IPS-18c (cell line): ENCODE measurements around the gene MAGOH.

Source experiments
- H3K4me3 ChIP-seq: 2 replicates; pipeline ENCODE4 v1.7.0; 2013; ENCODE audit warnings: low read depth, mild to moderate bottlenecking, low read length, moderate library complexity; ENCODE audit not compliant: insufficient read depth
- H3K9me3 ChIP-seq: one replicate; pipeline ENCODE4 v1.6.1; 2013; ENCODE audit warnings: mild to moderate bottlenecking, low read length, moderate library complexity; ENCODE audit not compliant: control insufficient read depth, insufficient read depth

Gene MAGOH

DNA sequence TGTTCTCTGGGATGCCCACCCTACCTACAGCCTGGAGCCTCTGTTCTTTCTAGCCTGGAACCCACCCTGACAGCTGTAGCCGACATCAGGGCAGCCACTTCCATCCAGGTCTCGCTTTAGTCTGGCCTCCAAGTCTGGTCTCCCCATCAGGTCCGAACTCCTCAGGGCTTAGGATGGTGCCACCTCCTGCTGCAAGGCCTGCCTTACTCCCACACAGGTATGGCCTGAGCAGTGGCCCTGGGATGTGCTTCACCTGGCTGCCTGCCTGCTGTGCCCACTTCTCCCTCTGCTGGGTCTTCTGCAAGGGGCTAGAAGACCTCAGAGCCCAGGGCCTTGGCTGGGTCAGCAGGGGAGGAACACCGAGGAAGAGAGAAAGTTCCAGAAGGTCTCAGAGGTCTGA is 35.7 kb upstream of the MAGOH start:
- H3K9me3 ChIP-seq, result no peaks in the 10 kb centered on the region
- H3K4me3 ChIP-seq, result no peak overlapping the region

DNA sequence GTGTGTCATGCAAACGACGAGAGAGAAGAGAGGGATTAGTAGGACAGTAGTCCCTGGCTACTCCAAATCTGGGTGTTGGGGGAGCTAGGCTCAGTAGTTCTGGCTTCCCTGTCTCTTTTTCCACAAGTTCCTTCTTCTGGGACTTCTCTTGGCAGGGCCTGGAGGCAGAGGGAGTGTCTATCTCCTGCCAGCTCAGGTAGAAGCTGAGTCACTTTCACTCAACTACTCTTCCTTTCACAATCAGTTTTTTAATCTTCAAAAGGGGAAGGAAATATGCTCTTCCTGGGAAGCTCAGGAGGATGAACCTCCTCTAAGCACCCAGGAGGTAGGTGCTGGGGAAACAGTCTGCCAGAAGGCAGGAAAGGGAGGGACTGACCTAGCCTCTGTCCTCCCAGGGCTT is 35.2 kb upstream of the MAGOH start:
- no peak overlapping the region for H3K4me3 ChIP-seq
- no peaks in the 10 kb centered on the region for H3K9me3 ChIP-seq

DNA sequence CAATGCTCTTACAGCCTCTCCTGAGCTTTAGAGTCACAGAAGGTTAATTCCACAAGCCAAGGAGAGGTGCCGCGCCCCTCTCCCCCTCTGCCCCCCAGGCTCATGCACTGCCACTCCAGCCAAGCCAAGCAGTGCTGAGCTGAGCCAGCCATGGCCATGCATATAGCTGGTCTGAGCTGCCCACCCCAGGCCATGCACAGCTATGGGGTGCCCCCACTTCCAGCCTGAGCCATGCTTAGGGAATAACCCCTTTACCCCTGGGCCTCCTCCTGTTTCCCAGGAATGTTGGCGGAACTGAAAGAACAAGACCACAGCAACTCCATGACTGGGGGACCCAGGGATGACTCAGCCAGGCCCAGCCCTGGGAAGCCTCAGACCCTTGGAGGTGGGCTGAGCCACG is 34.0 kb upstream of the MAGOH start:
- H3K9me3 ChIP-seq, result no peaks in the 10 kb centered on the region
- no peak overlapping the region for H3K4me3 ChIP-seq

DNA sequence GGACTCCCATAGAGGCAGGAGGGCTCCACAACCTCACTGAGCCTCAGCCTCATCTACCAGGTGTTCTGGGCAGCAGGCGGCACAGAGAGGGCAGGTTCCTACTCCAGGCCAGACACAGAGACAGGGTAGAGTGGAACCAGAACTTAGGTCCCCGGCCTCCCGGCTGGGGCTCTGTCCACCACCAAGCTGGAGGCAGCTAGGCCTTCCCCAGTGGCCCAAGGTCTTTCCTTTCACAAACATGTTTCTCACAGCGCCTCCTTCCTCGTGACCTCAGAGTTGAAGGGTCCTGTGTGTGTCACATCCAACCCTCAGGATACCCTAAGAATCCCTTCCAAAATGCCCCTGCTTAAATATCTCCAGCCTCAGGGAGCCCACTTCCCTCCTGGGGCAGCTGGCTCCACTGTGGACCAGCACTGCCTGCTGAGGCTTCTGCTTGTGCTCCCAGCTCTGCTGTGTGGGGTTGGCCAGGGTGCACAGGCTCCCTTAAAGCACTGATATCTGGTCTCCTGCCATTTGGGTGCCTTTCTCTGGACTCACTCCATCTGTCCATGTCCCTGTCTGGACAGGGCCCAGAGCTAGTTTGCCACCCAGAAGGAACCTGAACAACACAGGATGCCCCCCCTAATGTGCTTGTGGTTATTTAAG is 33.2 kb upstream of the MAGOH start:
- Histone ChIP-seq H3K9me3 (no peaks in the 10 kb centered on the region), H3K4me3 (no peak overlapping the region)

DNA sequence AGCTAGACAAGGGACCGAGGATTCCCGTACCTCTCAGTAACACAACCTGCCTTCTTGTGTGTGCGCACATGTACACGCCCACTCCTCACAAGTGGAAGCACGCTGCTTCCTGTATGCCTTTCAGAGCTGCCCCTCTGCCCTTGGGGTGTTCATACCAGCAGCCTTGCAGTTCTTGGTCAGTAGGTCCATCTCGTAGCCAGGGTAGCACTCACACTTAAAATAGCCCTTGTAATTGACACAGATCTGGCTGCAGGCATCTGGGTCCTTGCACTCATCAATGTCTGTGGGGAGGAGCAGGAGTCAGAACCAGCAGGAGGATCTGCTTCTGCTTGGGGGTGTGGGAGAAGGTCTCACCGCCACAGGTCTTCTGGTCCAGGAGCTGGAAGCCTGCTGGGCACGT is 32.6 kb upstream of the MAGOH start:
- H3K9me3 ChIP-seq, result no peaks in the 10 kb centered on the region
- H3K4me3 ChIP-seq, result no peak overlapping the region

DNA sequence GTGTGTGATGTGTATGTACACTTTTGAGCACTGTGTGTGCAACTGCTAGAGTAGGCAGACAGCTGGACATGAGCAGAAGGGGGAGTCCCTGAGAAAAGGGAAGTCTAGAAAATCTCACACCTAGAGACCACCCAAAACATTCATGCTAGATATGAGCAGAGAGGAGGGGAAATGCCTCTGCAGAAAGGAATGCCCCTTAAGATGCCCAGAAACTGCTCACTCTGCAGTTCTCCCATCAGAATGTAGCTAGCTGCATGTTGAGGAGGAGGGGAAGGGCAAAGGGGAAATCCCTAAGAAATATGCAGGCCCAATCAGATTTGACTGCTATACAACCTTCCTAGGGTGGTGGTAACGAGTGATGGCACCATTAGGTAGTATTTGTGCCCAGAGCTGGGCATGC is 31.8 kb upstream of the MAGOH start:
- H3K4me3 ChIP-seq, result no peak overlapping the region
- no peaks in the 10 kb centered on the region for H3K9me3 ChIP-seq

DNA sequence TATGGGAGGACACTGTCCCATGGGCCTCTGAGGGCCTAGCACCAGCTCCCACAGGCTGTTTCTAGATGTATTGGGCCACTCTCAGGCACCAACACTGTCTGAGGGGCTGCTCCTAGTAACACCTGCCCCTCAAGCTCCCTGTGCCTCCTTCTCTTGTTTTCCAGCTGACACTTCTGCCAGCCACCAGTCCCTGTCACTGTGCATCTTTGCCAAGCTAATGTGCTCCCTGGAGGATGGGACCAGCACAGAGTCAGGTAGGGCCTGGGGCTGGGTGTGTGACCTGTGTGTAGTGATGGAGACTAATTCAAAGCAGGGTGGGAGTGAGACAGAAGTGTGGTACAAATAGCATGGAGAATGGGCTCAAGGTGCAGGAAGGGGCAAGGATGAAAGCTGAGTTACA is 29.4 kb upstream of the MAGOH start:
- no peak overlapping the region for H3K4me3 ChIP-seq
- H3K9me3 ChIP-seq, result no peaks in the 10 kb centered on the region

DNA sequence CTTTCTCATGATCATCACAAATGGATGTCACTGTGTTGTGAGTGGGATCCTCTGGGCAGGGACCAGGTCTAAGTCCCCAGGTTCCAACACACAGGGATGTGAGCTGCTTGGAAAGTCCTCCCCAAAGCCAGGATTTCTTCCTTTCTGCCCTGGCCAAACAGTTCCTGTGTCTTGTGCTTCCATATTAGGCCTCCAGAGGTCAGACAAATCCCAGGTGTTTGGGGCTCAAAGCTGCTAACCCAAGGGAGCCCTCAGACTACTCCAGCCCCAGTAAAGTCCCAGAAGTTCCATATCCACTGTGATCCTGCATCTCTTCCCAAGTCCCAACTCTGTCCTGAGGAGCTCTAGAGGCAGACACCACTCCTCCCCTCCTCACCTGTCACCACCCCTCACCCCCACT is 27.7 kb upstream of the MAGOH start:
- H3K9me3 ChIP-seq, result no peaks in the 10 kb centered on the region

DNA sequence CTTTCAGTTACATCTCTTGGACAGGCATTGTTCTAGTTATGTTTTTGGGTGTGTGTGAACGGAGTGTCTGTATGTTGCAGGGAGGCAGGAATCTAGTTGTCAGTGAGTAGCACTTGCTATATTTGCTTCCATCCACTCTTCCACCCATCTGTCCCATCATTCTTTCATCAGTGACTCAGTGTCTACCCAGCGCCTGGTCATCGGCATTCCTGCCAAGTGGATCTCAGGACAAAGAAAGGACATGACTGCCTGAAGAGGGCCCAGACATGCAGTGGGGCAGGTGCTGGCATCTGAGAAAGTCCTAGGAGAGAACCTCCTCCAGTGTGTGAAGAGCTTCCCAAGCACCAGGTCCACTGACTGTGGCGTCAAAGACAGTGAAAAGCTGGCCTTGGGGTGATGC is 27.3 kb upstream of the MAGOH start:
- H3K9me3 ChIP-seq, result no peaks in the 10 kb centered on the region
- no peak overlapping the region for H3K4me3 ChIP-seq

More for the DNA sequence above, 27.7 kb upstream of the MAGOH start:
- H3K4me3 ChIP-seq, result no peak overlapping the region

DNA sequence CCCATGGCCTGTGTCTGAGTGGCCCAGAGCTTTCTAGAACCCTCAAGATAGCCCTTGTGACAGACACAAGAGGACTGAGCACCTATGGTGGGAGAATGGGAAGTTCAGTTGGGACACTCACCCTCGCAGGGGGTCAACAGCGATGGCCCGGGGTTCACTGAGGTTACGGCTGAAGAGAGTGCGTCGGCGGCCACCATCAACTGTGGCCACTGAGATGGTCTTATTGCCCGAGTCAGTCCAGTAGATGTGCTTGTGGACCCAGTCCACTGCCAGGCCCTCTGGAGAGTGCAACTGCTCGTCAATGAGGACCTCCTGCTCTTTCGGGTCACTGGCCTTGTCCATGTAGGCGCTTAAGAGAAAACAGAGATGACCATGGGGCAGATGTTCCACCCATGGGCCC is 25.7 kb upstream of the MAGOH start:
- Histone ChIP-seq H3K9me3 (no peaks in the 10 kb centered on the region), H3K4me3 (no peak overlapping the region)

DNA sequence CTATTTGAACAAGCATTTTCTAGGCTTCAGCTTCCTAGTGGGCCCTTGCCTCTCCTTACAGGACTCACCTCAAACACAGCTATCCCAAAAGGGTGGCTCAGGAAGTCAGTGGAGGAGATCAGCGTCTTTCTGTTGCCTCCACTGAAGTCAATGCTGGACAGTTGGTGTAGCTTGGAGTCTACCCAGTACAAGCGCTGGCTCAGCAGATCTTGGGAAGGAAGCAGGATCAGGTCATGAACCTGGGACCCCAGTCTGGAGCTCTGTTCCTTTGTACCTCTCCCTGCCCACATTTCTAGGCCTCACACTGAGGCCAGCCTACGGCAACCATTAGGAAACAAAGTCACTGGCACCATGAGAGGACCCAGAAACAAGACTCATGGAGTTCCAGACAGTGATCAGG is 23.7 kb upstream of the MAGOH start:
- Histone ChIP-seq H3K9me3 (no peaks in the 10 kb centered on the region), H3K4me3 (no peak overlapping the region)

DNA sequence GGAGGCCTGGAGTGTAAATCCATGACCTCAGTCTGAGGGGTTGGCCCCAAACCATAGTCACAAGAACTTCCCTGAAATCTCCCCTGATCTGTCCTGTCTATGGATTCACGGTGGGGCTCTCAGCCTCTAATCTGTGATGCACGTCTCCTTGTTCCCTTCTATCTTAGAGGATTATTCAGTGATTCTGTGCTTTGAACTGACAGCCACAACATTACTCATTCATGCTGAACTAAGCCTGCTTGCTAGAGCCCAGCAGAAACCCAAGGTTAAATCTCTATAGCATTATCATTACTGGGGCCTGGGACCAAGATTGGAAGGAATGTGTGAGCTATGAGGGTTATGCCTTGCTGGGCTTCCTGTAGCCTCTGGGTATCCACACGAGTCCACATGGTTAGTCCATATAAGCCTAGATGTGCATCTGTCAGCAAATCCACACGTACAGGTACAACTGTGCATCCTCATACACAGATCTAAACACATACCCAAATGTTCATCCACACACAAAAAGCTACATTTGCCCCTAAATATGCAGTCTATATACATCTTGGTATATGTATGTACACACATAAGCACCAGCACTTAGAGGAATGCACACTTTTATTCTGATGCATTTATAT is 22.4 kb upstream of the MAGOH start:
- H3K4me3 ChIP-seq, result no peak overlapping the region
- H3K9me3 ChIP-seq, result no peaks in the 10 kb centered on the region

DNA sequence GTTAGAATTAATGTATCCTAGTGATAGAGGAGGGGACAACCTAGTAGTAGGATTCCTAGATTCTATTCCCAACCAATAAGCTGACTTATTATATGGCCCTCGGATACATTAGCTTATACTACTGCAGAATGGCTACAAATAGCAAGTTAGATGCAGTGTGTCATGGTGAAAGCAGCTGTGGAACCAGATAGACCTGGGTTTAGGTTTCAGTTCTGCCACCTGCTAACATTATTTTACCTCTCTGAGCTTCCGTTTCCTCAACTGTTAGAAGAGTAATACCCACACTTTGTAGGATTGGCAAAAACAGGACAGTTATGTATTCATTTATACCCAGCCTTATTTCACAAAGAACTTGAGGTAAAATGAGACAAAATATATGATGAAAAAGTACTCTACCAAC is 21.6 kb upstream of the MAGOH start:
- H3K4me3 ChIP-seq, result no peak overlapping the region
- no peaks in the 10 kb centered on the region for H3K9me3 ChIP-seq

DNA sequence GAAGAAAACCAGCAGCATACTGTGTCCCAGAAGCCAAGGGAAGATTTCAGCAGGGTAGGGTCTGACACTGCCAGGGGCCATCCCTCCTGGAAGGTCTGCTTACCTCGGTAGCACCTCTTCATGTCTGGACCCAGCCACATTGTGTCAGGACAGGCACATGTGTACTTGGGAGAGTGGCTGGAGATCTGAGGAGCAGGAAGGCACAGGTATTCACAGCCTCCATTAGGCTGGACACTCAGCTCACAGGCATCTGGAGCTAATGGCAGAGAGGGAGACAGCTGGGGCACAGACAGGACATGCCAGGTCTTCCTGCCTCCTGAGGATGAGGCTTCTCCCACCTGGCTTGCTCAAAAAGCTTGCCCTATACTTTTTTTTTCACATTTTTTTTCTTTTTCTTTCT is 19.9 kb upstream of the MAGOH start:
- no peaks in the 10 kb centered on the region for H3K9me3 ChIP-seq
- no peak overlapping the region for H3K4me3 ChIP-seq

DNA sequence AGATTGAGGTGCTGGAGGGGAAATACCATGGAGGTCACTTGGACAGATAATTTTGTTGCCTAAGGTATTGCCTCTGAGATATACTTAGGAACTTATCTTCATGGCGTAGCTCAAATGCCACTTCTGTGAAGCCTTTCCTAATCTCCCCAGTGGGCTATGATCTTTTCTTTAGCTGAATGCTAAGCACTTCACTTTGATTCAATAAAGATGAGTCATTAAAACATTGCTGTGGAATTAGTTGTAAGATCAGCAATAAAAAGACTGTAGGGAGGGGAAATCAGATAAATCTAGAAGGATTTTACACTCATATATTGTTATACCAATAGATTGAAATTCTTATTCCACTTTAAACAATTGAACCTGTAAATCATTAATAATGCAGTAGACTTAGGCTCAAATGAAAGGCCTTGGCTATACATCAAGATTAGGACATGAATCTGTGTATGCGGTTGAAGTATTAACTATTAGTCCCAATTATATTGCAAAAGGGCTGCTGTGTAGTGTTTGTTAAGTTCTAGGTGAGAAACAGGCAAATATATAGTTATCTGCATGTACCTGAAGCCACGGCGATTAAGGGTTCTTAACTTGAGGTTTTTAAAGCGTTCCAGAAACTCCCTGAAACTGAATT is 19.2 kb upstream of the MAGOH start:
- H3K4me3 ChIP-seq, result no peak overlapping the region
- H3K9me3 ChIP-seq, result no peaks in the 10 kb centered on the region

DNA sequence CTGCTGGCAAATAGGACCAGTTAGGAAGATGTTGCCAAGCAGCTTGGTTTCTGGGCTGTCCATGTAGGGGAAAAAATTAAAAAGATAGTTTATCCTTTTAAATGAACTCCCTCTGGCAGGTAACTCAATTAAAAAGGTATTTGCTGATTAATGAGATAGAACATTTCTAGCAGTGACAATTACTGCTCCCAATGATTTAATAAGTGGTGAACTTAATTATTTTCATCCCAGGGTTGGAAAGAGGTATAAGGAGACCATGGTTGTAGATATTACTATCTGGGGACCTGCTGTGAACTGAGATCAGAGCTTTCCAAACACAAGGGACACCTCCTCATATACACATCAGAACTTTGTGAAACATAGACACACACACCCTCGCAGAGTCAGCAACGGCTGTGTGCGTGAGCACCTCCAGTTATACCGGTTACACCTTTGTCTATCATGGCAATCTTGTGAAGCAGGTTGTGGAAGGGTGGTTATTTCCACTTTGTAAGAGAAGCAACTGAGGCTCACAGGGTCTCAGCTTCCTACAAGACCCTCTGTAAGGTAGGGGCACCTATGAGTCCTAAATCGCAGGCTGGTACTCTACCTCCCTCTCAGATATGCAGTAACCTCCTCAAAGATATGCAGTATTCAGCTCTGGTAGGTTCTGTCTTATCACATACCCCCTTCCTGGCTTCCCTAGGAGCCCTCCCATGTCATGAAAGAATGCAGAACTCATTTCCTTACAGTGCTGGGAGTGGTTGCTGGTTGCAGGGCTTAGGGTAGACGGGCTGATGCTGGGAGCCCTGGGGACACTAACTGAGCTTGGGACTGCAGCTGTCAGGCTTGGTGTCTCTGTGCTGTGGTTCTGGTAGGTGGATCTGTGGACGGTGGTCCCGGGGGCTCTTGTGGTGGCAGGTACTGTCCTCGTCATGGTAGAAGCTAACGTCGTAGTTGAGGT is 18.5 kb upstream of the MAGOH start:
- H3K9me3 ChIP-seq, result no peaks in the 10 kb centered on the region
- no peak overlapping the region for H3K4me3 ChIP-seq

DNA sequence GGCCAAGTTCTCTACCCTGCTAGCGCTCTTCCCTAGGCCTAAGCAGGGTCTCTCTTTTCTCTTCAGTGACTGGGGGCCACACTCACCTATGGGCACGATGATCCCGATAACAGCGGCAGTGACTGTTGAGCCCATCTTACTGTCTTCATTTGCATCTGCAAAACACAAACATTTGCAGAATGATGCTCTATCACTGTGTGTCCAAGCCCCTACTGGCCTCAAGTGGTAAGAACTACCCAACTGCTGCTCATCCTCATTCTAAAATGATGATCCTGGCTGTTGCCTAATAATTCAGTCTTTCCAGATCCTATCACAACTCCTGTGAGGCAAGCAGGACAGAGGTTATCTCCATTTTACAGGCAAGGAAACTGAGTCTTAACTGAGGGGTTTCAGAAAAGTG is 16.7 kb upstream of the MAGOH start:
- H3K4me3 ChIP-seq, result no peak overlapping the region

More for the DNA sequence above, 16.7 kb upstream of the MAGOH start:
- H3K9me3 ChIP-seq, result no peaks in the 10 kb centered on the region
